ENCODE results near the gene TM4SF4.

Gene TM4SF4

GRCh38 chr3:149481491-149481890 is 7.0 kb downstream of the TM4SF4 start:
- DNase-seq (ENCODE audit: low read depth, low spot score): no peak

- DNase-seq (ENCODE audit: low read depth, low spot score): no peak
These were observed 12.2 kb downstream of the TM4SF4 start for GRCh38 chr3:149486726-149487125.

- no peak for DNase-seq (ENCODE audit: low read depth, low spot score)
These were observed 13.2 kb downstream of the TM4SF4 start for GRCh38 chr3:149487598-149488197.

GRCh38 chr3:149489060-149489690 is 14.7 kb downstream of the TM4SF4 start:
- DNase-seq (ENCODE audit: low read depth, low spot score): no peak

- DNase-seq (ENCODE audit: low read depth, low spot score): no peak
These were observed 15.9 kb downstream of the TM4SF4 start for GRCh38 chr3:149490260-149490971.

- no peak for DNase-seq (ENCODE audit: low read depth, low spot score)
These were observed 19.0 kb downstream of the TM4SF4 start for GRCh38 chr3:149493315-149494021.

- no peak for DNase-seq (ENCODE audit: low read depth, low spot score)
These were observed 19.7 kb downstream of the TM4SF4 start for GRCh38 chr3:149494022-149494758.

- DNase-seq (ENCODE audit: low read depth, low spot score): no peak
These were observed 20.5 kb downstream of the TM4SF4 start for GRCh38 chr3:149494759-149495580.

- DNase-seq (ENCODE audit: low read depth, low spot score): no peak
These were observed 21.2 kb downstream of the TM4SF4 start for GRCh38 chr3:149495581-149496125.

- DNase-seq (ENCODE audit: low read depth, low spot score): no peak
These were observed 22.4 kb downstream of the TM4SF4 start for GRCh38 chr3:149496891-149497290.

GRCh38 chr3:149497966-149498670 is 23.6 kb downstream of the TM4SF4 start:
- DNase-seq (ENCODE audit: low read depth, low spot score): no peak

- DNase-seq (ENCODE audit: low read depth, low spot score): no peak
These were observed 27.0 kb downstream of the TM4SF4 start for GRCh38 chr3:149501524-149501923.

GRCh38 chr3:149502438-149502837 is 27.9 kb downstream of the TM4SF4 start:
- DNase-seq (ENCODE audit: low read depth, low spot score): no peak

GRCh38 chr3:149506540-149506939 is 32.0 kb downstream of the TM4SF4 start:
- DNase-seq (ENCODE audit: low read depth, low spot score): no peak

- DNase-seq (ENCODE audit: low read depth, low spot score): no peak
These were observed 32.5 kb downstream of the TM4SF4 start for GRCh38 chr3:149506965-149507364.

- DNase-seq (ENCODE audit: low read depth, low spot score): no peak
These were observed 33.2 kb downstream of the TM4SF4 start for GRCh38 chr3:149507491-149508324.

- no peak for DNase-seq (ENCODE audit: low read depth, low spot score)
These were observed 35.0 kb downstream of the TM4SF4 start for GRCh38 chr3:149509526-149509925.

GRCh38 chr3:149510480-149510879 is 36.0 kb downstream of the TM4SF4 start:
- DNase-seq (ENCODE audit: low read depth, low spot score): no peak

GRCh38 chr3:149511040-149511626 is 36.6 kb downstream of the TM4SF4 start:
- DNase-seq (ENCODE audit: low read depth, low spot score): no peak

All from iPS DF 19.7 (cell line).